Measurements from ENCODE around the gene ZNF865.

DNA sequence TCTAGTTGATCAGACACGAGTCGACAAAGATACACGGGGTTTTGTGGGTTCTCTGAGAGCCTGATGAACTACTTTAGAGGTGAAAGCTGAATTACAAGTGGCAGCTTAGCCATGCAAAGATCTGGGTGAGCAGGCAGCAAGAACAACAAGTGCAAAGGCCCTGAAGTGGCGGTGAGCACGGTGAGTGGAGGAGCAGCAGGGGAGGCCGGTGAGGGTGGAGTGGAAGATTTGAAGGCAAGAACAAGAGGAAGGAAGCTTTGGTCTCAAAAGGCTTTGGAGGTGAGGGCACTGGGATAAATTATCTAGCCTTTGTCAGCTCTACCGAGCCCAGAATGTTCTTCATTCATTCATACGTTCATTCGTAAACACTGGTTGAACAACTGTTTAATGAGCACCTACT is 1.4 kb downstream of the ZNF865 start:
- TF ChIP-seq, protein P1, sequence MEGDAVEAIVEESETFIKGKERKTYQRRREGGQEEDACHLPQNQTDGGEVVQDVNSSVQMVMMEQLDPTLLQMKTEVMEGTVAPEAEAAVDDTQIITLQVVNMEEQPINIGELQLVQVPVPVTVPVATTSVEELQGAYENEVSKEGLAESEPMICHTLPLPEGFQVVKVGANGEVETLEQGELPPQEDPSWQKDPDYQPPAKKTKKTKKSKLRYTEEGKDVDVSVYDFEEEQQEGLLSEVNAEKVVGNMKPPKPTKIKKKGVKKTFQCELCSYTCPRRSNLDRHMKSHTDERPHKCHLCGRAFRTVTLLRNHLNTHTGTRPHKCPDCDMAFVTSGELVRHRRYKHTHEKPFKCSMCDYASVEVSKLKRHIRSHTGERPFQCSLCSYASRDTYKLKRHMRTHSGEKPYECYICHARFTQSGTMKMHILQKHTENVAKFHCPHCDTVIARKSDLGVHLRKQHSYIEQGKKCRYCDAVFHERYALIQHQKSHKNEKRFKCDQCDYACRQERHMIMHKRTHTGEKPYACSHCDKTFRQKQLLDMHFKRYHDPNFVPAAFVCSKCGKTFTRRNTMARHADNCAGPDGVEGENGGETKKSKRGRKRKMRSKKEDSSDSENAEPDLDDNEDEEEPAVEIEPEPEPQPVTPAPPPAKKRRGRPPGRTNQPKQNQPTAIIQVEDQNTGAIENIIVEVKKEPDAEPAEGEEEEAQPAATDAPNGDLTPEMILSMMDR (IDR thresholded peaks at IDR 0.05; ENCODE audit: insufficient read depth, low read length, poor library complexity, severe bottlenecking): no peak
- TF ChIP-seq EZH2phosphoT487 (conservative IDR thresholded peaks at IDR 0.05; ENCODE audit: low read length): no peak

Measured in SU-DHL-6 (cell line).